ENCODE measurements around the gene FEM1C.
A peak's percentile ranks its signal among the peaks of the same experiment; 100 is the strongest.

FEM1C gene

DNA sequence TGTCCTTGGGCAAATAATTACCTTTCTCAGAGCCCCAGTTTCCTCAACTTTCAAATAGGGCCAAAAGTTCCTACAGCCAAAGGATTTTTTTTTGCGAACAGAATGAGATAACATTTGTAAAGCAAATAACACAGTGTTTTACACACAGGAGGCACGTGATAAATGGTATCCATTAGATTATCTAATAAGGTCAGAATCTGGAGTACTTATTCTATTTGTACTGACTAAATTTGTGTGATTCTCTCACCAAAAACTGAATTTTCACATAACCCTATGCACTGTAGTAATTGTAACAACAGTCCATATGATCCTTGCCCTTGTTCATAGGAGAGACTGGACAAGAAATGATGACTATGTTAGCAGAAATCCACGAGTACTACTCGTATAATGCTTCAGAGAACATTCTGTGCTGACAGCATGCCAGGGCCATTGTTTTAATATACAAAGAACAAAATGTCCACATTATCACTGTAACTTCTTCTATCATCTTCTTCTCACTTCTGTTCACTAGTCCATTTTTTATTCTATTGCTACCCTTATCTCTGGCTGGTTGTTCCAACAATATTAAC lies 13.9 kb upstream of the FEM1C start:
- DNase-seq = no peak

DNA sequence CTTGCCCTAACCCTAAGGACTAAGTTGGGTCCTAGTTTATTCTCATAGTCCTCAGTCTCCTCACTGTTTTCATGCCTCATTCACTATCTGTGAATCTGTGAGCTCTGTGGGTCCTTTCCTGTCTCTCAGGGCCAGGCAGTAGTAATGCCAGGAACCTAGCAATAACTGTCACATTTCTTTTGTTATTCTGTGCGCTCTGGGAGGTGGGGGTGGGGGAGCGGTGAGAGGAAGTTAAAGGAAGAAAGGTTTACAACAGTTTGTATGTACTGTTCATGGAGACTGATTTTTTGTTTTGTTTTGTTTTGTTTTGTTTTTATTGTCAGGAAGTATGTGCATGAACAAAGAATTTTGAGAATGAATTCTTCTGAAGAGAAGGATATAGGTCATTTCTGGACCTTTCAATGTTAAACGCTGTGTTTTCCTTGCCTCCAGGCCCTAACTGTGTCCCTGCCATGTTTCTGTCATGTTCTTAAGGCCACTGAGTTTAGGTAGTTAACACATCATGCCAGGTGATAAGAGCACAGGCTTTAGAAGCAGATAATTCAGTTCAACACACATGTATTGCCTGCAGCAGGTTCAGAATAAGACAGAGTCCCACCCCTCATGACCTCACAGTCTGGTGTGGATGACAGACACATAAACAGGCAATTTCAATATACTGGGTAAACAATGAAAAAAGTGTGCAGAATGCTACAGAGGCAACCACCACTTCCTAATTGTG lies 13.3 kb upstream of the FEM1C start:
- DNase-seq = no peak

DNA sequence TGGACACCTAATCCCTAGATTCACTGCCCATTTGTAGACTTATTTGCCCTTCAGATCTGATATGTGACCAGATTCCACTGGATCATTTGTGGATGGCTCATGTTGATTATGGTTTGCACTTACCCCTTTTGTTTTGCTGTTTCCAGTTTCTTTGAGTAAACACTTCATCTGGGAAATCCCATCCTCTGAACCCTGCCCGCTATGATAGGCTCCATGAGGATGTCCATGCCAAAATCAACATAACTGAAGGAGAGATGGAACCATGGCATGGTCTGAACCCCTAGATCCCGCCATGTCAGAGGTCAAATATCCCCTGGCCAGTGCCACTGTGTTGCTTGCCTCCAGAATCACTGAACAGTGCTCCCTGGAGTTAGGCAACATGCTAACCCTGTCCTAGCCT lies 11.7 kb upstream of the FEM1C start:
- DNase-seq = no peak

DNA sequence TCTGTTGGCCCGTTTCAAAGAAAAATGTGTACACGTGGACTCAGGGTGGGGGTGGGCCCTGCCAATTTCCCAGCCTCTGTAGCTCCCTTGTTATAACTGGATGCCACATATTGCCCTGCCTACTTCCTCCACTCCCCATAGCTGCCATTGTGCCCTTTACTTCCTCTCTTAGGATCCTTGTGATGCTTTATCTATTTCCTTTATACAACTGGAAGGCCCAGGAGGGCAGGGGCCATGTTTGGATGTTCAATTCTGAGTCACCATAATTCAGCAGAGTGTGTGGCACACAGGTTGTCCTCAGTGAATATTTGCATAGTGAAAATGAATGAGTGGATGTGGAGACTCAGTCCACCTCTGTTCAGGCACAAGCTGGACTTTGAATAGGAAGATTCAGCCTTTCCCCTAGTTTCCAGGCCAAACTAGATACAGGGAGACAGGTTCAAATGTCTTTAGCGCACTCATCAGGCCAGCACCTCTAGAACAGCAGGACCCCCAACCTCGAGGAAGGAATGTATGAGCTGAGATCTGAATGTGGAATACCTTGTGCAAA lies 10.6 kb upstream of the FEM1C start:
- DNase-seq = no peak

DNA sequence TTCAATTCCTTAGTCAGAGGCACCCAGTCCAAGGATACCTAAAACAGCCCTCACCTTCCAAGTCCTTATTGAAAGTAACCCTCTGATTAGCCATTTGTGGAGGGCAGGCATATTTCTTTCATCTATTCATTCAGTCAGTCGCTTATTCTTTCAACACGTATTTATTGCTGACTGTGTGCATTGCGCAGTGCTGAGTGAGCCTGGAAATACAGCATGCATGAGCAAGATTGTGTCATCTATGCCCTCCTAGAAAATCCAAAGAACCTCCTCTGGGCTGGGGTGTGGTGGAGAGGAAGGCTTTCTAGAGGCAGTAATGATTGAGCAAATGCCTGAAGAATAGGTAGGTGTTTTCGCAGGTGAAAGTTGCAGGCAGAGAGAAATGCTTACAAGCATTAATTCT lies 8.5 kb upstream of the FEM1C start:
- no peak for DNase-seq

DNA sequence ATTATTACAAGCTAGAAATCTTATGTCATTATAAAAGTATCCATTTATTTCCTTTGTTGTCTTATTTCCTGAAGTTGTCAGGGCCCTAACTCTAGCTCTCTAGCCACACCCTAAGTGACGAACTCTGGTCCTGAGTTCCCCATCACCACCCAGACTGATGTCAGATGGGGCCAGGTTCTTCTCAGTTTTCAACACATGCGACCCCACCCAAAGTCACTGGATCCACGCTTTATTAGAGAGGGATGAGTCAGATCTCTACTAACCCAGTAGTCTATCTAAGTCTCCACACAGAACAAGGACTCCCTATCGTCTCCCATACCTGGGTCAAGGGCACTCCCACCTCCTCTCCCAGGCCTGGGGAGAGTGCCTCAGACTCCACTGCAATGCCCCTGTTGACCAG lies 6.8 kb upstream of the FEM1C start:
- no peak for DNase-seq

DNA sequence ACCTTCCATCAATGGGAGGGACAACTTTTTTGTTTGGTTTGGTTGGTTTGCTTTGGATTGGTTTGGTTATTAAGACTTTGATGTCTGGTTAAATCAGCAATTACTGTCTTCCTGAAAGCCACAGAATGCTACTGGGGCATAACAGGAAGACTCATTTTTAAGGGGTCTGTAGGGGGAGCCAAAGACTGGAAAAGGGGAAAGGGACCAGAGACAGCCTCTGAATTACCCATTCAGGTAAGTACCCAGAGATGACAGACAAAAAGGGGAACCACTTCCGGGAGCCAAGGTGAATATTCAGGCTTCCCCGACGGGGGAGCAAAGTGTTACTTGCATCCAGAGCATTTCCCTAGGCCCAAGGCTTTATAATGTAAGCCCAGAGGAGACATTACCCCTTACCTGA lies 4.6 kb upstream of the FEM1C start:
- DNase-seq = no peak

DNA sequence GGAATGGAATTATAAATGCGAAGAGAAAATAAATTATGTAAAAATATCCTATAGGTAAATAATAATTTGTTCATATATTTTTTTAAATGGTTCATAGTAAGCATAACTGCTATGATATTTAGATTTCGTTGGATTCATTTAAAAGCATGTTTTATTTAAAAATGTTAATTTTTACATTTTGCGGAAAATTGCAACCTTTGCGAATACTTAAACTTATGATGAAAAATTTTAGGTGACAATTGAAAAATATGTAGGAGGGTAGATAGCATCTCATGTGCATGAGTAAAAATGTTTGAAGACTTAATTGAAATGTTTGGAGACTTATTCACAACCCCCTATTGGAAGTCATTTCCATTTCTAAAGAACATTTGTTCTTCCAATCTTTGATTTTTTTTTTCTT lies 4.1 kb upstream of the FEM1C start:
- no peak for DNase-seq

DNA sequence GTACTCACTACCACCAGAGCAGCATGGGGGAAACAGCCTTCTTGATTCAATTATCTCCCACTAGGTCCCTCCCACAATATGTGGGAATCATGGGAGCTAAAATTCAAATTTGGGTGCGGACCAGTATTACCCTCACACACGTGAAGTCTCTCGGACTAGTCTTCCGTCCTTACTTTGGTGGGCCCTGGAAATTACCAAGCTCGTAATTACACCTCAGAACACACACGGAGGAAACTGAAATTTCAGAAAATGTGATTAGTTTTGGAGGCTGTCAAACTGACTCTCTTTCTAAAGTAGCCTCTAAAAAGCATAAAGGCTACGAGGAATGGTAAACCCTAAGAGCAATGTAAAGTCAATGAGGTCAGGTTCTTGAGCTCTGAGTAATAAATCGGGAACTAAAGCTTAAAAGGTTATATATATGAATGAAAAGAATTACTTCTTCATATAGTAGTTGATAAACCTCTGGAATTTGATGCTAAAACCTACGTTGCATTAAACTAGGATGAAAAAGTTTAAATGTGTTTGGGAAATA lies 842 bp upstream of the FEM1C start:
- no peak for DNase-seq

DNA sequence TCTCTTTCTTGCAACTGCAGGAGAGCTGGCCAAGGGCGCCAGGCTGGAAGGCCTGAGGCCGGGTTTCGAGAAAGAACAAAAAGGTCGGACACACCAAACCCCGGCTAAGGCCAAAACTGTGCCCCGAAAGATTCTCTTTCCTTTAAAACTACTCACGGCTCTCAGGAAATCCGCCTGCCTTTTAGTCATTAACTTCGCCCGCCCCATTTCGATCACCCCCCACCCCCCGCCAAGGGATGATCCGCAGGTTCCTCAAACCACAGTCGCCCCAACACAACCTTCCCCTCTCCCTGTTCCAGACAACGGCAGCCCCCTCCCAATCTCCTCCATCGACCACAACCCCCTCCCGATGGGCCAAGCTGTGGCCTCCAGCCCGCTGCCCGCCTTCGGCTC lies 536 bp downstream of the FEM1C start:
- DNase-seq = peak in 35 of 56 donors; percentile 21 to 79 (median 53)

DNA sequence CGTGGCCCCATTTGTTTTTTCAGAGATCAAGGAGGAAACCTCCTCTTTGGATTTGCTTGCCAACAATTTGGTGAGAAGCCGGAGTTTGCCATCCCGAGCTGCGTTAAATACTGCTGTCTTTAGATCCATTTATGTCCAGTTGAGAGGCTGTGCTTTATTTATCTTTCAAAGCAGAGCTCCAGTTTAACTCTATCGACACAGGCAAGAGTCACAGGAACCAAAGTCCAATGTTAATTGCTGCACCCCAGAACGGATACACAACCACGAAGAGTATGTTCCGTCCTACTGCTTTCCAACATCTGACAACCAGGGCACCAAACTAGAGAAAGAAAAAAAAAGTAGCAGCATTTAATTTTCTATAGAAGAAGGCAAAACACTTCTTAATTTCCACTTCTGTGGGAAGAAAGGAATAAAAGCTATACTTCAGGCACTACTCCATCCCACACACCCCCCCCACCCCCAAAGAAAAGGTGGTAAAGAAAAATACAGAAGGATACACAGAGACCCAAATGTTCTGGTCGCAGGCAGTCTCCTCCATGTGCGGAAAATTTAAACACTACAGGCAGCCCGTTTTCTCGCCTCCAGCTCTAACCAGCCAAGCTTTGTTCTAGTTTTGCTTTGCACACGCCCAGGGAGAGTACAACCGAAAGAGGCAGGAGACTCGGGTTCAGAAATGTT lies 1.1 kb downstream of the FEM1C start:
- DNase-seq = peak in 11 of 56 donors; percentile 16 to 67 (median 37)

DNA sequence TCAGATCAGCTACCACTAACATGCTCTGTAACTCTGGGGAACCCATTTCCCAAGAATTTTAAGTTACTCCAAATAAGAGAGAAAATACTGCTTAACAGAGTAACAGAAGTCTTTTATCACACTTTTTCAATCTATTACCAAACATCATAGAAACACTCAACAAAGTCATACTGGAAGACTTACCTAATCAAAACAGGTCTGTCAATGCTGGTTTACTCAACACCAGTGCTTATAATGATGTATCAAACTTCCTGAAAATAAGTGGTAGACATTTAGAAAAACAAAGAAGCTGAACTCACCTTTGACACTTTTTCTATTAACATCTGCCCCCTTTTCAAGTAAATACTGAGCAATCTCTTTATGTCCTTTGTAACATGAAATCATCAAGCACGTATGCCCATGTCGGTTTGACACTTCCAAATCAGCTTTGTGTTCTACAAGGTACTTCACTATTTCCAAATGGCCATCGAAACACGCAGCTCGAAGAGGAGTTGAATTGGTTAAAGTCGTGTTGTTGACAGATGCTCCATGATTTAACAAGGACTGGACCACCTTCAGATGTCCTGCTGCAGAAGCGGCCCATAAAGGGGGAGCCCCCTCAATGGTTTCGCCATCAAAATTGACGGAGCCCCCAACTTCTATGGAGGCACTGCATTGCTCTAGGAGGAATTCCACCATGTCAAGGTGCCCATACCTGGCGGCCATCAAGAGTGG lies 1.8 kb downstream of the FEM1C start:
- DNase-seq = peak in 1 of 56 donors; percentile 14

DNA sequence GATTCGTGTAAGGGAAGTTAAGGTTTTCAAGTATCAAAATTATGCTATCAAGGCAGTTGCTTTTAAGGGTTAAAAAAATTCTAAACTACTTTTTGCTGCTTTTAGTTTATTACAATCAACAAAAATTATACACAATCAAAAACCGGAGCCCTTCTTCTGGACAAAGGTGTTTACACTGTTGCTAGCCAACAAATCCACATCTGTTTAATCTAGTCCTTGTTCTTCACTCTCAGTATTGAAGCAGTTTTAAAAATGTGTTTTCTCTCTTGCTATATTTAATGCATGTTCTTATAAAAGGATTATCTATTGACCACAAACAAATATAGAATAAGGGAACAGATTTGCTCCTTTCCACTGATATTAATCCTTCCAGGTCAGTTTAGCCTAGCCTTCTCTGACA lies 2.5 kb downstream of the FEM1C start:
- DNase-seq = no peak

DNA sequence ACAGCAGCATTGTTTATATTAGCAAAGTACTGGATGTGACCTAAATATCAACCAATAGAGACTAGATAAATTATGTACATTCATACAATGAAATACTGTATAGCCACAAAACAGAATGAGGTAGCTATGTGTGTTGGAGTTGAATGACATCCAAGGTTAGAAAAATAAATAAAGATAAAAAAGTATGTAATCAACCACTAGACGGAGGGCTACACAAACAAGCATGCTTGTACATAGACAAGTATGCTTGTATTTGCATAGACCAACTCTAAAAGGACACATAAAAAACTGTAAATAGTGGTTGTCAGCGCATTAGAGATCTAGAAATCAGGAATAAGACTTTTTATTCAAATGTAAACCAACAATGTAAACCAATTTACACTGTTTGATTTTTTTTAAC lies 3.0 kb downstream of the FEM1C start:
- no peak for DNase-seq

DNA sequence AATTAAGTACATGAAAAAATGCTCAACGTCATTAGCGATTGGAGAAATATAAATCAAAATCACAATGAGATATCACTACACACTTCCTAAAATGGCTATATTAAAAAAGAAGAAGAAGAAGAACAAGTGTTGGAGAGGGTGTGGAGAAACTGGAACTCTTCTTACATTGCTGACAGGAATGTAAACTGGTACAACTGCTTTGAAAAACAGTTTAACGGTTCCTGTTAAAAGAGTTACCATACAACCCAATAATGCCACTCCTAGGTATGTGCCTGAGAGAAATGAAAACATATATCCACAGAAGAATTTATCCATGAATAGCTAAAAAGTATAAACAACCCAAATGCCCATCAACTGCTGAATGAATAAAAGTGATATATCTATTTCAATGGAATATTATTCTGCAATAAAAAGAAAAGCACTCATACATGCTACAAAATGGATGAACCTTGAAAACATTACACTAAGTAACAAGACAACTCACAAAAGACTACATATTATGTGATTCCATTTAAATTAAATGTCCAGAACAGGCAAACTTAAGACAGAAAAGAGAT lies 9.0 kb downstream of the FEM1C start:
- no peak for DNase-seq

DNA sequence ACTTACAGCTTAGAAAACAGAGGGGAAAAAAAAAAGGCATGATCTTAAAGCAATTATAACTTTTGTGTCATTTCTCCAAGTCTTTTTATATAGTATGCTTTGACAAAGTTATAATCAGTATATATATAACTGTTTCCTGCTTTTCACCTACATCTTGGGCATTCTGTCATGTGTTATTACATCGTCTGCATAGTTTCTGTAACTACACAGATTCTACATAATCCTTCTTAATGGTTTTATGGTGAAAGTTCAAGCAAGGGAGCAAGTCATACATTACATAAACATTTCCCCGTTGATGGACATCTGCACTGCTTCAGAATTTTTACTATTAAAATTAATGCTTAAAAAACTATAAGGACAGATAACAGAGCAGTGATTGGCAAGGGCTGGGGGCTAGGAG lies 12.1 kb downstream of the FEM1C start:
- DNase-seq = no peak

DNA sequence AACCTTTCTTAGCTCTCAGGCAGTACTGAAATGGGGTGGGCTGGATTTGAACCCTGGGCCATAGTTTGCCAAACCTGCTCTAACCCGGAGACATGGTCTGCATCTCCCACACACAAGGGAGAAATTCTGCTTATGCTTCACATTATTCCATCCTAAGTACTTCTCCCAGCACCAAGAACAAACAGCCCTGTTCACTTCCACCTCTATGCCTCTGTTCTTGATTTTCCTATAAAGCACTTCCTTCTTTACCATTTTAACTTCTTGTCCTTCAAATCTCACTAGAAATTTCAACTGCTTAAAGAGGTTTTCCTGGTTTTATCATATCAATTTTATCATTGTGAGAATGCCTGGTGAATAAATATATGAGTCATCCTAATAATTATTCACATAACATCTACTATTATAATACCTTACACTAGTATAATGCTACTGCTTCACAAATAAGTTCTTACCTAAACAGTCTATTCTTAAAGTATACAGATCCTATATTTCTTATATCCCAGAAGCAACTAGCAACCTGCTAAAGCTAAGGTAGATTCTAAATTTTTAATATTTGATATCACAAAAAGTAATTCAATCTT lies 12.7 kb downstream of the FEM1C start:
- no peak for DNase-seq

DNA sequence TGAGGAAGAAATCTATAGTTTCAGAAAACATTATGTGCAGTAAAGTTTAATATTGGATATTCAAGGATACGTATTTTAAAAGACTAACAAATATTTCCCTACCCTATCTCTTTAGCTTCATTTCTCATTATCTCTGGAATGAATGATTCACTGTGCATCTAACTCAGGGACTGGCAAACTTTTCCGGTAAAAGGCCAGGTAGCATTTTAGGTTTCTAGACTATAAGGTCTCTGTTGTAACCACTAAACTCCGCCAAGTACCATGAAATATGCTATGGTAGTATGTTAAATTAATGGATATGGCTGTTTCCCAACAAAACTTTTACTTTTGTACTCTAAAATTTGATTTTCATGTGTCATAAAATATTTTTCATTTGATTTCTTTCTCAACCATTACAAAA lies 13.2 kb downstream of the FEM1C start:
- no peak for DNase-seq

DNA sequence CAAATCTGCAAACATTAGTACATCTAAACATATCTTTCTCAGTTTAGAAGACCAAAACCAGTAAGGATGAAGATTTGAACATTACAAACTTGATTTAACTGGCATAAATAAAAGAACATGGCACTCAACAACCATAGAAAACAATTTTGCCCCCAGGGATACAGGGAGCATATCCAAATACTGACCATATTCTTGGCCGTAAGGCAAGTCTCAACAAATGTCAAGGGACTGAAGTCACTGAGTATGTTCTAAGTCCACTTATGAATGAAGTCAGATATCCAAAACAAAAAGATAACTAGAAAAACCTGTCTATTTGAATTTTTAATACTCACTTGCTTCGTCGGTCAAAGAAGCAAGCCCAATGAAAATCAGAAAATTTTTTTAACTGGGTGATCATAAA lies 14.1 kb downstream of the FEM1C start:
- no peak for DNase-seq

DNA sequence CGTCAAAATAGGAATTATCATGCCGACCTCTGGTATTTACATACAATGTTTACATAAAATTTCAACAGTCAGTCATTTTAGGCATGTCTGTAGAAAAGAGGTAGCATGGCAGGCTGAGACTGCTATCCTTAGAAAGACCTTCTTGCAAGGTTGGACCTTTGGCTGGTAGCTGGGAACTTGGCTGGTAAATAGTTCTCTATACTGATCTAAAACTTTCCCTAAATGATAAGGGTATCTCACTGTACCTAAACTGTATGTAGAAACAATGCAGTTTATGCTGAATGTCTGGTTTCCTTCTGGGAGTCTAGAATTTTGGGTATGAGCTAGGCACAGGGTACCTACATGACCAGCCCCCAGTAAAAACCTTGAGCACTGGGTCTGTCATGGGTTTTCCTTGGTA lies 18.0 kb downstream of the FEM1C start:
- no peak for DNase-seq

DNA sequence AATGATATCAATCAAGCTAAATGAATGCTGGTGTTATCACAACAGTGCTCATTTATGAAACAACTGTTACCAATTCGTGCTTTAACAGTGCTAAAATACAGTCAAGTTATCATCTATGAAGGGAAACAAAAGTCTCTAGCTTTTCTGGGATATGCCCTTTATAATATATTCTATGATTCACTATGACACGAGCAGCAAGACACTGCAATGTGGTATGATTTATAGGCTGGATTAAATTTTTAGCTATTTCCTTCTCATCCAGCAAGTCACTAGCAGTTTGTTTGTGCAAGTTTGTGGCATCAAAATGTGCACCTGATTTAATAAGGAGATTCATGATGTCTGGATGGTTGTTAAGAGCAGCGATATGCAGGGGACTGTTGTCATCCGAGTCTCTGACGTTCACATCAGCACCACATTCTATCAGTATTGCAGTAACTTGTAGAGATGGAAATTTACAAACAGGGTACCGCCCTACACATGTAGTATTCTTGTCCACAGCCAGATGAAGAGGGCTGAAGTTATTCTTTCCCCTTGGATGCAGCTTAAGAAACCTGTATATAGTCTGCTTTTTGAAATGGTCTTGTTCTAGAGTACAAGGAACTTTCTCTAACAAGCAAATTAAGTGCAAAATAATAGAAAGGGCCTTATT lies 20.3 kb downstream of the FEM1C start:
- no peak for DNase-seq

Measured in amygdala (tissue), 56 donors.